NB4 (cell line): ENCODE measurements around the gene UMAD1.

Source experiments
- CTCF ChIP-seq: IDR thresholded peaks from one replicate; pipeline ENCODE4 v1.5.1; 2012; ENCODE audit warnings: low read depth, low read length
- MYC ChIP-seq: IDR thresholded peaks from 2 replicates; pipeline ENCODE4 v1.6.1; 2011; ENCODE audit warnings: low read depth, low read length
- POLR2A ChIP-seq: IDR thresholded peaks from 2 replicates; pipeline ENCODE4 v1.6.1; 2011; ENCODE audit warnings: mild to moderate bottlenecking; ENCODE audit not compliant: insufficient read length; ENCODE audit errors: extremely low read depth
- TF ChIP-seq, protein P1 (sequence below): IDR thresholded peaks from 2 replicates; pipeline ENCODE4 v1.6.1; 2011; ENCODE audit warnings: low read depth, low read length

DNA sequence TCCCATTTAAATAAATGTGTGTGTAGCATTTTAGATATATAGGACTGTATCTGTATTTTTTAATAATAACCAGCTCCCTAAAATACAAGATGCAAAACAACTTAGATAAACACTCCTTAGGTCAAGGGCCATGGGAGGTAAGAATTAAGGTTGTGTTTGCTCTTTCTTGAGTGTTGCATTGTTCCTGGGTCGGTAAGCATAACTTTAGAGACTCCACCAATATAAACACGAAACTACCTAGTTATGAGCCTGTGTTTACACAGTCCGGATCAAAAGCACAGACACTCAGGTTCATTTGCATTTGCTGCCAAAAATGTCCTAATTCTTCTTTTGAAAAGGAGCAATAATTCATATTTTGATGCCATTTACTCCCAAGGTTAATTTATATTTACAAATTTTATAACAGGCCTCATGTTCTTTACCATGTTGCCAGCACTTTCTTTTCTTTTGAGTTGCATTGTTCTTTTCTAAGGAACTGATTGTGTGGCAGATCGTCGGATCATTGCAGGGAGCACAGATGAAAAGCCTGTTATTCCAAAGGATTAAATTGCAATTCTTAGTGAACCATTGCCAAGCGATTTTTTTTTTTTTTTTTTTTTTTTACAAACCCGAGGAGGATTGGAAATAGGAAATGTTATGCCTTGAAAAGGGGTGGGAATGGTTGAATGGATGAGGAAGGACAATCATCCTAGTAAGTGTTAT, 282.3 kb downstream of the UMAD1 start:
- TF ChIP-seq MYC, result no peak
- TF ChIP-seq POLR2A, result no peak
- TF ChIP-seq CTCF, result no peak
- TF ChIP-seq, protein P1, sequence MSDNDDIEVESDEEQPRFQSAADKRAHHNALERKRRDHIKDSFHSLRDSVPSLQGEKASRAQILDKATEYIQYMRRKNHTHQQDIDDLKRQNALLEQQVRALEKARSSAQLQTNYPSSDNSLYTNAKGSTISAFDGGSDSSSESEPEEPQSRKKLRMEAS, result no peak
